Prostate gland (tissue), 2 donors: Measurements from ENCODE around the gene USP24.

Experiments
- CTCF ChIP-seq, 4 experiments: fragments of 200-600 bp in 2 of 4; fragments of 450-650 bp in 2 of 4; sonication (generic) in 2 of 4; IDR thresholded peaks; 1 replicate in 3 of 4; 2 replicates in 1 of 4; pipeline ENCODE4 v1.5.1; 2016 to 2019; ENCODE audit warnings: antibody characterized with exemption in 4 of 4, mild to moderate bottlenecking in 2 of 4, moderate library complexity in 2 of 4
- POLR2A ChIP-seq: fragments of 450-650 bp; IDR thresholded peaks from one replicate; pipeline ENCODE4 v1.6.1; 2016; ENCODE audit warnings: antibody characterized with exemption, mild to moderate bottlenecking
- POLR2AphosphoS5 ChIP-seq: sonication (generic); formaldehyde crosslinking; IDR thresholded peaks from one replicate; pipeline ENCODE4 v1.6.1; 2017; ENCODE audit warnings: antibody characterized with exemption

DNA sequence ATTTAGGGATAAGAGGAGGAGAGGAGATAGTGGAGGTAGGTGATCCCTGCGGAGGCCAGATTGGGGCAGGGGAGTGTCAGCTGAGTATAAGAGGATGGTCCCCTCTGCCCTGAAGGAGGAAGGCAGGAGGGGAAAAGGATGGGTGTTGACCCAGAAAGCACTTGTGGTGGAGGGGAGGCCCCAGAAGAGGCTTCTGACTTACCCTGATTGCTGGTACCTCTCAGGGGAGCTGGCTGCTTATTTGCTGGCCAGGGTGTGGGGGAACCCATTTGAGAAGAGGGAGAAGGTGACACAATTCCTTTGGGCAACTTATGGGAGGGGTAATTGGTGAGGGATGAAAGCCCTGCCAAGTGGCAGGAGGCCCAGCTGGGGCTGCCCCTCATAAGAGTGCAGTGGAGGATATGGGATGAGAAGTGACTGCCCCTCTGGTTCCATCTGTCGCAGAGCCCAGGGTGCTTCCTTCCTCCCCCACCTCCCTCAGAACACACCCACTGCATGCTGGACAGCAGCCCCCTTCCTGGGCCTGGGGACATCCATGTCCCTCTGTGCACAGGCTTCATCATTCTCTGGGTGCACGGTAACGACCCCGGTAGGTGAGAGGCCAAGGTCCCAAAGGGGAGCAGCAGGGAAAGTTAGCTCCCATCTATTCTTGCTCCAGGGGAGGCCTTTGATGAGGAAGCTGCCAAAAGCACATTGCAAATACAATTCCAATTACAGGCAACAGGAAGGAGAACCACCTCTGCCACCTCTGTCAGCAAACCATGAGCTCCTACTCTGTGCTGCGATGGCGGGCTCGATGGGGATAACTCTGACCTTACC, 177.2 kb downstream of the USP24 start:
- no peak for TF ChIP-seq POLR2A
- TF ChIP-seq CTCF (IDR thresholded peaks at IDR 0.05) = no peak
- no peak for TF ChIP-seq POLR2AphosphoS5
